Measurements from ENCODE around the gene SCAMP3.
"Not testable (repeated sequence)": the region's sequence is repeated elsewhere in the genome, so short reads cannot be mapped to it uniquely, and the experiment has no call there.

Gene SCAMP3

DNA sequence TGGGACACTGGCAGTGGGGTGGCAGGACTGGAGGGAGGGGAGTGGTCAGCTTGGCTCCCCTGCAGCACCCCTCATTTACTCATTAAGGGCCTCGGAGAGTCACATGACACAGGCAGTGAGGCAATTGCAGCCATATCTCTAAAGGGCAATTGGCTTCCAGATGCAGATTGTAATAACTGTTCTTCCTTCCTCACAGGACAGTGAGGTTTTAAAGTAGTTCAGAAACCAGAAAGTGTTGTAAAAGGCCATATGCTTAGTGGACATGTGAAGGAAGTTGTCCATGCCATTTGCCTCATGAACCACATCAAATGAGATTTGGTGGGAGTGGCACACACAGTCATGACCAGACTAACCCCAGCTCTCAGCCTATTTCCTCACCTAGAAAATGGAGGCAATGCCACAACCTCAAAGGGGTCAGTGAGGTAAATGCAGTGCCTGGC is 42.5 kb downstream of the SCAMP3 start:
- H3K27me3 Mint-ChIP-seq (ENCODE audit: low read depth): no peaks in the 10 kb centered on the region
- peak overlapping the region; percentile 29 for H3K4me3 Mint-ChIP-seq
- peaks cover 20% of the 10 kb centered on the region for H3K4me1 Mint-ChIP-seq (ENCODE audit: low read depth)
- no peaks in the 10 kb centered on the region for H3K9me3 Mint-ChIP-seq
- peaks cover 15% of the 10 kb centered on the region for H3K36me3 Mint-ChIP-seq (ENCODE audit: low read depth)
- no peak for DNase-seq (ENCODE audit: low spot score)
- peak overlapping the region; percentile 81 for H3K27ac Mint-ChIP-seq

DNA sequence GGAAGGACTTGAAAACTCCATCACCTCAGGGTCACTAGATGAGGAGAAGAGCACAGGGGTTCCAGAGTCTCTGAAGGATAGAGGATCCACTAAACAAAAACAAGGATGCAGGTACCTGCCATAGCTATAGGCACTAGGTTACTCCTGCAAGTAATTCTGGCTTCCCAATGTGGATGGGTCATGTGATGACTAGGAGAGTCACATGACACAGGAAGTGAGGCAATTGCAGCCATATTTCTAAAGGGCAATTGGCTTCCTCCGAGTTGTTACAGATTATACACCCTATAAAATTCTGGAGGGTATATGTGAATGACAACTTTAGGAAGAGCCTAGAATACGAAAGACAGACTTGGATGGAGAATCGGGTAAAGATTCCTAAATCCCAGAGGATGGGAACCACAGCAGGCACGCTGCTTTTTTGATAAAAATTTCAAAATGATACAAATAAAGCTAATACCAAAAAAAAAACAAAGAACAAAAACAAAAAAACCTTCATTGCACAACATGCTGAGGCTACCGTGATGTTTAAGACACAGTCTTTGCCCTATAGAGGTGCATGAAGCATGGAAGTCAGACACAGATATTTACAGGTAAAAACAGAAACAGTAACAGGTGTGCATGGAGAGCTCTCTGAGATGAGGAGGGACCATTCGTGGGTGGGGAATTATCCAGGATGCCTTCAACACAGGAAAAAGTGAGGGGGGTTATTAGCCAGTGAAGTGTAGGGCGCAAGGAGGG is 43.1 kb downstream of the SCAMP3 start:
- H3K27ac Mint-ChIP-seq: peak overlapping the region; percentile 81
- H3K9me3 Mint-ChIP-seq: no peaks in the 10 kb centered on the region
- no peaks in the 10 kb centered on the region for H3K27me3 Mint-ChIP-seq (ENCODE audit: low read depth)
- peaks cover 11% of the 10 kb centered on the region for H3K36me3 Mint-ChIP-seq (ENCODE audit: low read depth)
- DNase-seq (ENCODE audit: low spot score): no peak
- H3K4me3 Mint-ChIP-seq: peak overlapping the region; percentile 29
- peaks cover 20% of the 10 kb centered on the region for H3K4me1 Mint-ChIP-seq (ENCODE audit: low read depth)

DNA sequence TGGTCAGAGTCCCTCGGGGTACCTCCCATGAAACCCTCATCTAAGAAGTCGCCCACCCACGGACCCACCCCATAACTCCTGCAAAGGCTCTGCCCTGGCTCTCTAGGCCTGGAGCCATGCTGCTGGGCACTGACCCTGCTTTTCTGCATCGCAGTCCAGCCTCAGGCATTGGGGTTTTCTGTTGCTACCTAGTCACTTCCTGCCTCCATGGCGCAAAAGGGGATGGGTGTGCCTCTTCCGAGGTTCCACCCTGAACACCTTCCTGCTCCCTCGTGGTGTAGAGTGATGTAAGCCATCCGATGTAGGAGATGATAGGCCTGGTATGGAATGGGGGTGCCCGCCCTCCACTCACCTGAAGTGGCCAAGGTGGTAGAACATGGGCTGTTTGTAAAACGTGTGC is 47.5 kb downstream of the SCAMP3 start:
- peaks cover 17% of the 10 kb centered on the region for H3K36me3 Mint-ChIP-seq (ENCODE audit: low read depth)
- H3K9me3 Mint-ChIP-seq; H3K4me3 Mint-ChIP-seq; DNase-seq (ENCODE audit: low spot score); H3K27me3 Mint-ChIP-seq (ENCODE audit: low read depth): not testable (repeated sequence)
- H3K4me1 Mint-ChIP-seq (ENCODE audit: low read depth): peaks cover 20% of the 10 kb centered on the region
- peak overlapping the region; percentile 78 for H3K27ac Mint-ChIP-seq

DNA sequence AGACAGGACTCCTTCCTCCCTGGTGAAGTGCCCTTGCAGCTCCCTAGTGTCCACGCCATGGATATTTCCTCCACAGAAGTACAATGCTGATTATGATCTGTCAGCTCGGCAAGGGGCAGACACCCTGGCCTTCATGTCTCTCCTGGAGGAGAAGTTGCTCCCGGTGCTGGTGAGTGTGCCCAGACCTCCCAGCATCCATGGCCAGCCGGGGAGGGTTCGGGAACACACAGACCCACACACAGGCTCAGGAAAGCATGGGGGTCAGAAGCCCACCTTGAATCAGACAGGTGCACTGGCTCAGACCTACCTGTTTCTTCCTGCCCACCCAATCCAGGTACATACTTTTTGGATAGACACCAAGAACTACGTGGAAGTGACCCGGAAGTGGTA is 50.1 kb downstream of the SCAMP3 start:
- DNase-seq (ENCODE audit: low spot score); H3K27ac Mint-ChIP-seq; H3K9me3 Mint-ChIP-seq; H3K27me3 Mint-ChIP-seq (ENCODE audit: low read depth); H3K4me3 Mint-ChIP-seq: not testable (repeated sequence)
- peaks cover 24% of the 10 kb centered on the region for H3K4me1 Mint-ChIP-seq (ENCODE audit: low read depth)
- H3K36me3 Mint-ChIP-seq (ENCODE audit: low read depth): peaks cover 14% of the 10 kb centered on the region

DNA sequence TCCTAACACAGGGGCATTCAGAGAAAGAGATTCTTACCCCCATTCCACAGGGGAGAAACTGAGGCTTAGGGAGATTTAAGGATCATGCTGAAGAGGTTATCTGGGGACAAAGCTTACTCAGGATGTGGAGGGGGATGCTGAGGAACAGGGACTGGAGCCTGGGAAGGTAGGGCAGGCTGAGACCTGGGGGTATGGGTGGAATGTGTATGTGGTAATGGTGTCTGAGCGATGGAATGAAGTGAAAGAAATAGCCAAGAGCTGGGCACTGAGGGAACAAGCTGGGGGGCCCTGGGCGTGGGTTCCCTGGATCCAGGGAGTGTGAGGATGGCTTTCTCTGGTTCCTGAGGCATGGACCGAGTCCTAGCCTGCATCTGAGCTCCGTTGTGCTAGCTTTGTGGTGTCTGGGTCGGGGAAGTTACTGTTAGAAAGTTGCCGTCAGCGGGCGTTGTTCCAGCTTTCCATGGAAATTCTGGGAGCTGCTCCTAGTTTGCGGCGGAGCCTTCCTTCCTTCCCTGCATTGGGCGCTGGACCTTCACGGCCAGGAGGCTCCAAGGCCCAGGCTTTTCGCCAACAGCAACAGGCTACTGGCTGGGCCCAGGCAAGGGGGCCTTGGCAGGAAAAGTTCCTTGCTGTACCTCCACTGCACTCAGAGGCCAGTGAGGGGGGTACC is 50.6 kb downstream of the SCAMP3 start:
- Mint-ChIP-seq H3K4me1 (ENCODE audit: low read depth) (peaks cover 28% of the 10 kb centered on the region), H3K36me3 (ENCODE audit: low read depth) (peaks cover 14% of the 10 kb centered on the region)
- H3K27me3 Mint-ChIP-seq (ENCODE audit: low read depth); H3K27ac Mint-ChIP-seq; H3K9me3 Mint-ChIP-seq; DNase-seq (ENCODE audit: low spot score); H3K4me3 Mint-ChIP-seq: not testable (repeated sequence)

DNA sequence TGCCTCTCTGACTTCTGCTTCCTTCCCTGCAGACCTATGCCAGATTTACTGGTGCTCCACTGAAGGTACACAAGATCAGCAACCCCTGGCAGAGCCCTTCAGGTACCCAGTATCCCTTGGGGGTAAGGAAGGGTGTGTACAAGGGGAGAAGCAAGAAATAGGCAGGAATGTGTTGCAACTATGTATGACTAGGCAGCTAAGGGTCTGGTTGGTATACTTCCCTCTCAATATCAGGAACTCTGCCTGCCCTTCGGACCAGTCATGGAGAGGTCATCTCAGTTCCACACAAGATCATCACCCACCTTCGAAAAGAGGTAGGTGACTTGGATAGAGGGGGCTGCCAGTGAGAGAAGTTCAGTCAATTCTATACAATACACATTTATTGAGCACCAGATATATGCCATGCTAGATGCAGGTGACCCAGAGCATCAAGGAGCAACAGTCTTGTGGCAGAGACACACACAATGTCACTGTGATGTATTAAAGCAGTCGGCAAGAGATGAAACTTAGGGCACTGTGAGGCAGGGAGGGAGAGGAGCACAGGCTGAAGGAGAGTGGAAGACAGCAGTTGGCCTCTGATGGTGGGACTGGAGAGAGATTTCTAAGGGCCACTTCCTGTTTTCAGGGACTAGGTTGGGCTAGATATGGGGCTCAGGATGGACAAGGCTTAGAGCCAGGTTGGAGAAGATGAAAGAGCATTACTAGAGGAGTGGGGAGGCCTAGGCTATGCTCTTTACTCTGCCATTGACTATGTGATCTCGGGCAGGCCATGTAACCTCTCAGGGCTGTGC is 51.7 kb downstream of the SCAMP3 start:
- Mint-ChIP-seq H3K36me3 (ENCODE audit: low read depth) (peaks cover 12% of the 10 kb centered on the region), H3K4me3 (peak overlapping the region; percentile 42), H3K9me3 (no peaks in the 10 kb centered on the region), H3K27me3 (ENCODE audit: low read depth) (no peaks in the 10 kb centered on the region), H3K27ac (no peak overlapping the region), H3K4me1 (ENCODE audit: low read depth) (peaks cover 28% of the 10 kb centered on the region)
- DNase-seq (ENCODE audit: low spot score): no peak

DNA sequence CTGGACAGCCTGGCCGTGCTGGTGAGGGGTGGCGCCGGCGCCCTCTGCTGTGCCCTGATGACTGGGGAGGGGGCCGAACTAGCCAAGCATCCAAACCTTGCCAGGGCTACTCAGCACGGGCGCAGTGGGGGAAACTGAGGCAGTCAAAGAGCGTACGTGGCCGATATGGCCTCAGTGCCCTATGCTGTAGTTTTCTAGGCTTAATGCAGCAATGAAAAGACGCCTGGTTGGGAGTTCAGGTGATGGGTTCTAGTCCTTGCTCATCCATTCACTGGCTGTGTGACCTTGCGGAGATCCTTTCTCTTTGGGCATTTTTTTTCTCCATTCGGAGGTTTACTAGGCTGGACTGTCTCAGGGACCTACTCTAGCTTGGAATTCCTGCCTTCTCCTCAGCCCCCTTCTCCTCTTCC is 52.8 kb downstream of the SCAMP3 start:
- Mint-ChIP-seq H3K36me3 (ENCODE audit: low read depth) (peaks cover 7% of the 10 kb centered on the region), H3K4me3 (peak overlapping the region; percentile 95), H3K27me3 (ENCODE audit: low read depth) (no peaks in the 10 kb centered on the region), H3K4me1 (ENCODE audit: low read depth) (peaks cover 25% of the 10 kb centered on the region), H3K27ac (peak overlapping the region; percentile 91), H3K9me3 (no peaks in the 10 kb centered on the region)
- no peak for DNase-seq (ENCODE audit: low spot score)

DNA sequence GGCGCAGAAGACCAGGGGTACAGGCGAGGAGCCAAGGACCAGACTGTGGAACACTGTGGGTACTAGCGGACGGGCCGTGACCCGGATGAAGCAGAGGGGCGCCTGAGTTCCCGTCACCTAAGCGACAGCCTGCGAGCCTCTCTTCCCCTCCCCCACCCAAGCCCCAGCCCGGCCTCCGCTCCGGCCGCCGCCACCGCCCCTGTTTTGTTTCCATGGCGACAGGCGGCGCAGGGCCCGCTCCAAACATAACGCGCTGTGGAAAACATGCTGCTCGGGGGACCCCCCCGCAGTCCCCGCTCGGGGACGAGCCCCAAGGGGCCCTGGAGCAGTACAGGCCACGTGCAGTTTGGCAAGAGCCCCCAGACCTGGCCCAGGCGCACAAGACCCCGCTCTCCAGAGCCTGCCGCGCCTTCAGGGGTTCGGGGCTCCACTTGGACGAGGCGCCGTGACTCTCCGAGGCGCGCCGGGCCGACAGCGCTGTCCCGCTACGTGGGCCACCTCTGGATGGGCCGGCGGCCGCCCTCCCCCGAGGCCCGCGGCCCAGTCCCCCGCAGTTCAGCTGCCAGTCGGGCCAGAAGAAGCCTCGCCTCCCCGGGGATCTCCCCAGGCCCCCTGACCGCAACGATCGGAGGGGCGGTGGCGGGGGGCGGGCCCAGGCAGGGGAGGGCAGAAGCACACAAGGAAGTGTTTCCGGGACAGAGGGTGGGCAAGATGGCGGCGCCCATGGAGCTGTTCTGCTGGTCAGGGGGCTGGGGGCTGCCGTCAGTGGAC is 53.4 kb downstream of the SCAMP3 start, which contains the start of gene MTX1:
Gene MTX1, plus strand, starts transcription at position 155 of the 771 bp plus-strand sequence. Its CDS starts 110 bp downstream, at position 265.
- no peaks in the 10 kb centered on the region for H3K9me3 Mint-ChIP-seq
- H3K27ac Mint-ChIP-seq: peak within 1 kb of the TSS; percentile 92
- no peaks in the 10 kb centered on the region for H3K27me3 Mint-ChIP-seq (ENCODE audit: low read depth)
- peaks cover 25% of the 10 kb centered on the region for H3K4me1 Mint-ChIP-seq (ENCODE audit: low read depth)
- H3K36me3 Mint-ChIP-seq (ENCODE audit: low read depth): peaks cover 7% of the 10 kb centered on the region
- peak; percentile 86 for DNase-seq (ENCODE audit: low spot score)
- peak within 1 kb of the TSS; percentile 95 for H3K4me3 Mint-ChIP-seq

DNA sequence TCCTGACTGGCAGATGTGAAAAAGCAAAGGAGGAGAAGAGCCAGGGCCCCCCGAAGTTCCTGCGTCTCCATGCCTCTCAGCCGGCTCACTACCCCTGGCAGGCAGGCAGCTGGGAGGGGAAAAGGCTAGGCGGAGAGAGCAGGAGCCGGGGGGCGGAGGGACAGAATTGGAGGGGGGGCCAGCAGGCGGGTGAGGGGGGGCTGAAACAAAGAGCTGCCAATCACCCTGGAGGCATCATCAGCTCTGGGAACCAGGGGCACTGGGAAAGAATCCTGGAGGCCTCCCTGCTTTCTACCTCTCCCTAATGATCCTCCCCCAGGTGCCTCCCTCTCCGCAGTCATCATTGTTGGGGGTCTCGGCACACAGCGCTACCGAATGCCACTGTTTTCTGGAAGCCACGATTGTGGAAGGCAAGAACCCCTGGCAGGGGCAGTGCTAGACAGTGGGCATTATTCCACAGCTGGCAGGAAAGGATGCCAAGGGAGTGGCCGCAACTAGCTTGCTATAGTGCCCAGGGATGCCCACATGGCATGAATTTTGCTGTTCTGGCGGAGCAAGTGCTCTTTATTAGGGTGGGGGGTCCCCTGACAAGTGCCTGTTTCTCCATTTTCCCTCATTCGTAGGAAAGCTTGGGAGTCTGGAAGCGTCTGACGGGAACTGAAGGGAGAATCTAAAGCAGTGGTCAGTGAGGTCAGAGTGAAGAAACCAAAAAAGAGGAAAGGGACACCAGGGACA is 54.2 kb downstream of the SCAMP3 start, which contains the start of gene THBS3:
Gene THBS3, minus strand, starts transcription at position 92 of the 735 bp plus-strand sequence. Its CDS starts 21 bp downstream, at position 71.
- DNase-seq (ENCODE audit: low spot score): no peak
- peaks cover 7% of the 10 kb centered on the region for H3K36me3 Mint-ChIP-seq (ENCODE audit: low read depth)

DNA sequence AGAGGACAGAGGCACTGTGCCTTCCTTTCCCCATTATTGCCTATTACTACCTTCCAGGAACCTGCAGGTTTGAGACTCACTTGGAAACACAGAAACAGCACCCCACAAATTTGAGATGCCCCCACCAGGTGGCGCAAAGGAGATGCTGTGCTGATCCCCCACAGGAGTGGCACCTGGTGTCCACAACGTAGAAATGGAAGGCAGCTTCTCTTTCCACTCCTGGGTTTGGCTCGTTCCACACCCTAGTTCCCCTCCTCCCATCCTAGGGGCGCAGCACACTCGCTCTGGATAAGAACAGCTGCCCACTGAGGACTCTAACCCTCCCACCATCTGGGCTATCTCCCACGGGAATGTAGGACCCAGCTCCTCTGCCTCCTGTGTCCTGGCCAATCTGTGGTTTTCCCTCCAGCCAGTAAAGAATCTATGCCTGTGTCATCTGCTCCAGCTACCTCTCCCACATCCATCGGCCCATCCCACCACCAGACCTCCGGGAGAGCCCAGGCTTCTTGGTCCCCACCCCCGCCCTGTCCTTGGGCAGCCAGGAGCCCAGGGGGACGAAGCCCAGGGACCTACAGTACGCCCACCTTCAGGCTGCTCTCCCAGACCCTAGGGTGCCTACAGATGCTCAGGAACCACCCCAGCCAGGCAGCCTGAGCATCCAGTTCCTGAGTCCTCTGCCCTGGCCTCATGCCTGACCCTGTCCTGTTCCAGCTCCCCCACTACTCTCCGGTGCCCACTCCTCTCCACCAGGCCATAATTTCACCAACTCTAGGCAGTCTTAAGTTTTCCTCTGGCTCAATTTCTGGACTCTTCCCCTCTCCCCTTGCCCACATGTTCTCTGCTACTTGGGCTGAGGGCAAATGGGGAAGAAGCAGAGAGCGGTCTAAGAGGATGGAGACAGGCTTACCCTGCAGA is 55.0 kb downstream of the SCAMP3 start:
- H3K27me3 Mint-ChIP-seq (ENCODE audit: low read depth): no peaks in the 10 kb centered on the region
- DNase-seq (ENCODE audit: low spot score): peak; percentile 82
- peaks cover 25% of the 10 kb centered on the region for H3K4me1 Mint-ChIP-seq (ENCODE audit: low read depth)
- H3K36me3 Mint-ChIP-seq (ENCODE audit: low read depth): peaks cover 7% of the 10 kb centered on the region
- peak overlapping the region; percentile 72 for H3K4me3 Mint-ChIP-seq
- H3K9me3 Mint-ChIP-seq: no peaks in the 10 kb centered on the region
- peak overlapping the region; percentile 87 for H3K27ac Mint-ChIP-seq

More for the DNA sequence above, 54.2 kb downstream of the SCAMP3 start, which contains the start of gene THBS3:
- H3K27ac Mint-ChIP-seq: peak within 1 kb of the TSS; percentile 92
- H3K4me3 Mint-ChIP-seq: peak within 1 kb of the TSS; percentile 95
- H3K4me1 Mint-ChIP-seq (ENCODE audit: low read depth): peaks cover 25% of the 10 kb centered on the region
- H3K27me3 Mint-ChIP-seq (ENCODE audit: low read depth): no peaks in the 10 kb centered on the region
- no peaks in the 10 kb centered on the region for H3K9me3 Mint-ChIP-seq
